22Rv1 (cell line): Measurements from ENCODE around the gene SERPINE1.

ENCODE experiments used
- ZFX ChIP-seq: fragments of 450-650 bp; IDR thresholded peaks from 2 replicates; pipeline ENCODE4 v1.6.1; 2017; ENCODE audit warnings: antibody characterized with exemption, borderline replicate concordance
- TF ChIP-seq, protein P1 (sequence below): fragments of 450-650 bp; IDR thresholded peaks from 2 replicates; pipeline ENCODE4 v1.5.1; 2017; ENCODE audit warnings: mild to moderate bottlenecking

DNA sequence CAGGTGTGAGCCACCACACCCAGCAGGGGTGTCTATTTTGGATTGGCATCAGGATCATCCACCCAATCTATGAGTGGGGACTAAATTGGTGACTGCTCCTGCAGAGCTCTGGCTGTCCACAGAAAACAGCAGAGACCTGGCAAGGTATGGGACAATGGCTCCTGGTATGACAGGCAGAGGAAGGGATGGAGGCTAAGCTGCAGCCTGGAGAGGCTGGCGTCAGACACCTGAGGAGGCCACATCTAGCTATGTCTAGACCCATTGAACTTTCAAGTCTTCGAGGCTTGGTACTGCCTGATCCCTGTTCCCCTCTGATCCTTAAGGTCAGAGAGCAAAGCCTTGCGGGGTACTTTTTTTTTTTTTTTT lies 3.2 kb upstream of the SERPINE1 start:
- TF ChIP-seq, protein P1, sequence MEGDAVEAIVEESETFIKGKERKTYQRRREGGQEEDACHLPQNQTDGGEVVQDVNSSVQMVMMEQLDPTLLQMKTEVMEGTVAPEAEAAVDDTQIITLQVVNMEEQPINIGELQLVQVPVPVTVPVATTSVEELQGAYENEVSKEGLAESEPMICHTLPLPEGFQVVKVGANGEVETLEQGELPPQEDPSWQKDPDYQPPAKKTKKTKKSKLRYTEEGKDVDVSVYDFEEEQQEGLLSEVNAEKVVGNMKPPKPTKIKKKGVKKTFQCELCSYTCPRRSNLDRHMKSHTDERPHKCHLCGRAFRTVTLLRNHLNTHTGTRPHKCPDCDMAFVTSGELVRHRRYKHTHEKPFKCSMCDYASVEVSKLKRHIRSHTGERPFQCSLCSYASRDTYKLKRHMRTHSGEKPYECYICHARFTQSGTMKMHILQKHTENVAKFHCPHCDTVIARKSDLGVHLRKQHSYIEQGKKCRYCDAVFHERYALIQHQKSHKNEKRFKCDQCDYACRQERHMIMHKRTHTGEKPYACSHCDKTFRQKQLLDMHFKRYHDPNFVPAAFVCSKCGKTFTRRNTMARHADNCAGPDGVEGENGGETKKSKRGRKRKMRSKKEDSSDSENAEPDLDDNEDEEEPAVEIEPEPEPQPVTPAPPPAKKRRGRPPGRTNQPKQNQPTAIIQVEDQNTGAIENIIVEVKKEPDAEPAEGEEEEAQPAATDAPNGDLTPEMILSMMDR: no peak
- TF ChIP-seq ZFX: no peak
